ENCODE results near the gene SEC14L5.
A peak's percentile ranks its signal among the peaks of the same experiment; 100 is the strongest.
"Not testable (repeated sequence)": the region's sequence is repeated elsewhere in the genome, so short reads cannot be mapped to it uniquely, and the experiment has no call there.

Gene SEC14L5

GRCh38 chr16:4958510-4959438, 644 bp downstream of the SEC14L5 start:
- ChIA-PET CTCF (interaction anchor here (0.7 to 3.3 kb wide), 5 partner anchors 9 to 452 kb away, joined by 3 to 16 read pairs (median 3); partner anchors contain the start of genes DNAAF8, GLYR1 and UBN1), POLR2A (no interaction called here)
- TF ChIP-seq CTCF (IDR thresholded peaks at IDR 0.05; ENCODE audit: insufficient read depth, low read length, missing control alignments) = no peak
- no peak for DNase-seq (ENCODE audit: low read depth, low spot score)
- H3K4me3 ChIP-seq (ENCODE audit: low read depth, low read length) = peak overlapping the region; percentile 47

GRCh38 chr16:4960579-4960978, 2.4 kb downstream of the SEC14L5 start:
- POLR2A ChIA-PET = no interaction called here

GRCh38 chr16:4962716-4963115, 4.6 kb downstream of the SEC14L5 start:
- TF ChIP-seq CTCF (IDR thresholded peaks at IDR 0.05; ENCODE audit: insufficient read depth, low read length, missing control alignments) = no peak
- DNase-seq (ENCODE audit: low read depth, low spot score) = no peak
- ChIA-PET POLR2A (no interaction called here), CTCF (no interaction called here)
- H3K4me3 ChIP-seq (ENCODE audit: low read depth, low read length) = no peak overlapping the region

More at GRCh38 chr16:4960579-4960978, 2.4 kb downstream of the SEC14L5 start:
- no peak for TF ChIP-seq CTCF (IDR thresholded peaks at IDR 0.05; ENCODE audit: insufficient read depth, low read length, missing control alignments)
- DNase-seq (ENCODE audit: low read depth, low spot score) = no peak
- CTCF ChIA-PET = interaction anchor here (3.3 kb wide), 1 partner anchor 131 kb away, joined by 16 read pairs; no protein-coding TSS in a partner anchor
- no peak overlapping the region for H3K4me3 ChIP-seq (ENCODE audit: low read depth, low read length)

GRCh38 chr16:4963527-4963926, 5.4 kb downstream of the SEC14L5 start:
- CTCF ChIA-PET; POLR2A ChIA-PET; H3K4me3 ChIP-seq (ENCODE audit: low read depth, low read length); DNase-seq (ENCODE audit: low read depth, low spot score): not testable (repeated sequence)

- no peak for DNase-seq (ENCODE audit: low read depth, low spot score)
- TF ChIP-seq CTCF (IDR thresholded peaks at IDR 0.05; ENCODE audit: insufficient read depth, low read length, missing control alignments) = no peak
- ChIA-PET POLR2A (interaction anchor here (0.6 kb wide), 1 partner anchor 28 kb away, joined by 5 read pairs; no protein-coding TSS in a partner anchor), CTCF (interaction anchor here (0.6 to 1.0 kb wide), 2 partner anchors 9 to 11 kb away, joined by 3 read pairs; partner anchors contain the start of gene SEC14L5)
- no peak overlapping the region for H3K4me3 ChIP-seq (ENCODE audit: low read depth, low read length)
Measured at GRCh38 chr16:4966736-4967453, 8.8 kb downstream of the SEC14L5 start.

GRCh38 chr16:4968278-4968677, 10.1 kb downstream of the SEC14L5 start:
- POLR2A ChIA-PET; H3K4me3 ChIP-seq (ENCODE audit: low read depth, low read length); CTCF ChIA-PET; DNase-seq (ENCODE audit: low read depth, low spot score): not testable (repeated sequence)

- ChIA-PET POLR2A (no interaction called here), CTCF (no interaction called here)
- H3K4me3 ChIP-seq (ENCODE audit: low read depth, low read length) = no peak overlapping the region
- no peak for DNase-seq (ENCODE audit: low read depth, low spot score)
- no peak for TF ChIP-seq CTCF (IDR thresholded peaks at IDR 0.05; ENCODE audit: insufficient read depth, low read length, missing control alignments)
Measured at GRCh38 chr16:4968879-4969483, 10.9 kb downstream of the SEC14L5 start.

Measured in AG04449 (cell line).